H54 (cell line): ENCODE measurements around the gene VEGFB.
A peak's percentile ranks its signal among the peaks of the same experiment; 100 is the strongest.

Experiments
- DNase-seq: peaks from one replicate; pipeline ENCODE4 v3.0.0; 2011; ENCODE audit warnings: low spot score, mixed read lengths; ENCODE audit not compliant: insufficient read length
- FAIRE-seq: peaks from 3 replicates; lab custom pipeline; 2011; peaks lifted over from hg19 to GRCh38; lab: Jason Lieb, UNC
- POLR2A ChIP-seq: IDR thresholded peaks from 2 replicates; pipeline ENCODE4 v1.6.1; 2011; ENCODE audit warnings: low read depth, mild to moderate bottlenecking, low read length

Gene VEGFB

GRCh38 chr11:64220798-64221197, 13.6 kb upstream of the VEGFB start:
- DNase-seq (no peak), FAIRE-seq (no peak)
- TF ChIP-seq POLR2A, result no peak

DNA sequence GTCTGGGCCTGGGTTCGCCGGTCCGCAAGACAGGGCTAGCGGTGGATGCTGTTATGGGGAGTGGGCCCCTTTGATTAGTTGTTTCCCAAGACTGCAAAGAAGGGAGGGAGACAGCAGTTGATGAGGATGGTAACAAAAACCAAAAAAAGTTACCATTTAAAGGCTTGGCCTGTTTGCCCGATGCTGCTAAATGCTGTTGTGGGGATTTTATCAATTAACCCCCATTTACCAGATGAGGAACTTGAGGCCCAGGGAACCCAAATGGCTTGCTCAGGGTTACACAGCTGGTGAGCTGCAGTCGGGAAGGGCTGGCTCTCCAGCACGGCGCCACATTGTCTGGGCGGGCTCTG, 11.8 kb upstream of the VEGFB start:
- no peak for TF ChIP-seq POLR2A
- DNase-seq (no peak), FAIRE-seq (no peak)

GRCh38 chr11:64223001-64223651, 11.3 kb upstream of the VEGFB start:
- TF ChIP-seq POLR2A, result no peak
- FAIRE-seq, result no peak
- DNase-seq, result no peak

DNA sequence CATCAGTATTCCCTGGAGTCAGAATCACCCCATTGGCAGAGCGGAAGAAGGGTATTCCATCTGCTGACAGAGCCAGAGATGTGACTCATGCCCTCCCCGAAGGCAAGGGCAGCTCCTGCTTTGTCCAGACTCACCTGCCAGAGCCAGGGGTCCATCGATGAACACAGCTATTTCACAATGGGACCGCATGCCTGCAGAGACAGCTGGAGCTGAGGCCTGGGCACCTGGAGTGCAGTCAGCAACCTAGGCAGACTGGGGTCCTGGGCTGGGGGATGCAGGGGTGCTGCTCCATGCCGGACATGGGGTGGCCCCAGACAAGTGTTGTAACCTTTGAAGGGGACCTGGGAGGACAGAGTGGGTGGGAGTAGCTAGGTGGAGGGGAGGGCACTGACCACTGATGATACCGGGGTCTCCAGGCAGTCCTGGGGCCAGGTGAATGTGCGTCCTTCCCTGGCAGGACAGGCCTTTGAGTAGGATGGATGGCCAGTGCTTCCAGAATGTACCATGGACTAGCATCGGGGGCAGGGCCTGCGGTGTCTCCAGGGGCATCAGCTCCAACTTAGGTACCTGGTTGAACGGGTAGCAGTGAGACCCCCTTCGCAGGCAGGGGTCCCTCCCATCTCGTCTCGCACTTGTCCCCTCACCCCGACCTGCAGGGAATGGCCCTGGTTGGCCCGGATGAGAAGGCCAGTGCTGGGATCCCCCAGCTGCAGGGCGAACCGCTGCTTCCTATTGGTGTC, 10.1 kb upstream of the VEGFB start:
- FAIRE-seq (no peak), DNase-seq (peak; percentile 77)
- TF ChIP-seq POLR2A, result no peak

GRCh38 chr11:64224891-64225607, 9.3 kb upstream of the VEGFB start:
- no peak for FAIRE-seq
- DNase-seq, result no peak
- no peak for TF ChIP-seq POLR2A

DNA sequence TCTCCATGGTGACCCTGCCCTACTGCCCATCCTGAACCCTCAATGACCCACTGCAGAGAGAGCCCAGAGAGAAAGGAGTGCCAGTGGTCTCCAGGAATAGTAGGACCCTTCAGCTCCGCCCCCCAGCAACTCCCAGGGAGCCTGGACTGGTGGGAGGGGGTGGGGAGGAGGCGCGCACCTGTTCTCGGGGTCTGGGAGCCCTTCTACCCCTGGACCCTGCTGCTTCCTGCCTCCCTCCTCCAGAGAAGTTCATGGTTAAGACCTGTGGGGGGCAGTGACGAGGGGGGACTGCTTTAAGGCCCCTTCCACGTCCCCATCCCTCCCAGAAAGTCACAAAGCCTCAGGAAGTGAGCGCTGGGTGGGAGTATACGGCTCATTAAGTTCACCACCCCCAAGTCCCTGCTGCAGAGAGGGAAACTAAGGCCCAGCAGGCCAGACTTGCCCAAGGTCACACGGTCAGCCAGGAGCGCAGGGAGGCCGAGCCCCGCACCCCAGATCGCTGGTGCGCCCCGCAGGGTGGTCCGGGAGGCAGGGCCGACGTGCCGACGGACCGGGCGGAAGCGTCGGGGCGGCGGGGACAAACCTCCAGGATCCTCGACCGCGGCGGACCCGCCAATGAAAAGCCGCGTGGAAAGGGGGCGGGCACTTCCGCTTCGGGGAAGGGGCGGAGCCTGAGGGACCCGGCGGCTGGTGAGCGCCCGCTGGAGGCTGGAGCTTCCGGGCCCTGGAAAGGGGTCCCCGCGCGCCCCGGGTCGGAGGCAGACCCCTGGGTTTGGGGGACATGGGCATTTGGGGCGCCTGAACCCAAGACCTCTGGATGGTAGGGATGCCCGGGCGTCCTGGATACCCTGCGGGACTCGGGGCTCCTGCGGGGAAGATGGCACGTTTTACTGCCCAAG, 8.5 kb upstream of the VEGFB start, which contains the start of the genes NUDT22 and TRPT1:
NUDT22 (plus strand) TSS at position 667 of the 899 bp plus-strand sequence. CDS start 379 bp downstream, outside the sequence.
TRPT1 (minus strand) TSS at position 579 of the 899 bp plus-strand sequence; CDS start at position 253, 326 bp downstream.
- FAIRE-seq (no peak), DNase-seq (peak; percentile 78)
- peak; percentile 72; the same call in 1 of the 2 replicates for TF ChIP-seq POLR2A

DNA sequence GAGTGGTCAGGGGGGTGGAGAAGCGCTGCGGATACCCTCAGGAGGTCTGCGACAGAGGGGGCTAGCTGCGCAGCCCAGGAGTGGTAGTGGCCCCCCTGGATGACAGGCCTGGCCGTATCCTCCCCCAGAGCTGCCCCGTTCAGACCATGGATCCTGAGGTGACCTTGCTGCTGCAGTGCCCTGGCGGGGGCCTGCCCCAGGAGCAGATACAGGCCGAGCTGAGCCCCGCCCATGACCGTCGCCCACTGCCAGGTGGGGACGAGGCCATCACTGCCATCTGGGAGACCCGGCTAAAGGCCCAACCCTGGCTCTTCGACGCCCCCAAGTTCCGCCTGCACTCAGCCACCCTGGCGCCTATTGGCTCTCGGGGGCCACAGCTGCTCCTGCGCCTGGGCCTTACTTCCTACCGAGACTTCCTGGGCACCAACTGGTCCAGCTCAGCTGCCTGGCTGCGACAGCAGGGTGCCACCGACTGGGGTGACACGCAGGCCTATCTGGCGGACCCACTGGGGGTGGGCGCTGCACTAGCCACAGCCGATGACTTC, 7.8 kb upstream of the VEGFB start:
- no peak for FAIRE-seq

DNA sequence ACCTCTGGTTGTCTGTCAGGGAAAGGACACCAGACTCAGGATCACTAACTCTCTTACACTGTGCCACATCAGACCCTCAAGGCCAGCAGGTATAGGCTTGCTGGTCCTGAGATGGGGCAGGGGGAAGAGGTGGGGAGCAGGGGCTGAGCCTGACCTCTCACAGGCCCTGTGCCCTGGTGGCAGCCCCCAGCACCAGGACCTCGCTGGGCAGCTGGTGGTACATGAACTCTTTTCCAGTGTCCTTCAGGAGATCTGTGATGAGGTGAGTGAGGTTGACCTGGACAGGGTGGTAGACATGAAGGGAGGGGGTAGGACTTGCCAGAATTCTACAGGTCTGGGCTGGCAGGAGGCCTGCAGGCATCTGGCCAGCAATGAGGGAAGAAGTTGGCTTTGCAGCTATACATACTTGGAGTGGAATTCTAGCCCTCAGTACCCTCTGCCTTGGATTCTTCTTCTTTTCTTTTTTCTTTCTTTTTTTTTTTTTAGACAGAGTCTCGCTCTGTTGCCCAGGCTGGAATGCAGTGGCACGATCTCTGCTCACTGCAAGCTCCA, 6.9 kb upstream of the VEGFB start:
- no peak for TF ChIP-seq POLR2A
- FAIRE-seq (no peak), DNase-seq (no peak)

More for the DNA sequence above, 7.8 kb upstream of the VEGFB start:
- DNase-seq, result no peak
- no peak for TF ChIP-seq POLR2A

DNA sequence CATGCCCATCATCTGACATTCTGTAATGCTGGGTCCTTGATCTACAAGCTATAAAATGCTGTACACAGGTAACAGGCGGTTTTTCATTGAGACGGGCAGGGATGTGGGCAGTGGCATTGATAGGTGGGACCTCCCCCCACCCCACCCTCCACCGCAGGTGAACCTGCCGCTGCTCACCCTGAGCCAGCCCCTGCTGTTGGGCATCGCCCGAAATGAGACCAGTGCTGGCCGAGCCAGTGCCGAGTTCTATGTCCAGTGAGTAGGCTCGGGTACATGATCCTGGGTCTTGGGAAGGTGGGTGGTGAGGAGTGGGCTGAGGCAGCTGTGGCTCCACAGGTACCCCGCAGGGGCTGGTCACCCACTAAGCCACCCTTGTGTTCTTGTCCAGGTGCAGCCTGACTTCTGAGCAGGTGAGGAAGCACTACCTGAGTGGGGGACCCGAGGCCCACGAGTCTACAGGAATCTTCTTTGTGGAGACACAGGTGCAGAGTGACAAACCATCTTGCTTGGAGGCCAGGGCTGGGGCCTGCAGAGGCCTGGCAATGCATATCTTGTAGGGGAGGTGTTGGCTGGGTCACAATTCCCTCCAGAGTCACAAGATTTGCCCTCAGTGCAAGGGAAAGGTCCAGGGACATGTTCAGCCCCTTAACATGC, 5.2 kb upstream of the VEGFB start:
- no peak for TF ChIP-seq POLR2A

GRCh38 chr11:64229744-64230170, 4.6 kb upstream of the VEGFB start:
- TF ChIP-seq POLR2A, result no peak
- FAIRE-seq (no peak), DNase-seq (no peak)

More for the DNA sequence above, 5.2 kb upstream of the VEGFB start:
- DNase-seq (no peak), FAIRE-seq (no peak)

GRCh38 chr11:64230171-64230984, 4.0 kb upstream of the VEGFB start, which contains the start of gene DNAJC4:
Gene DNAJC4, plus strand, starts transcription at chr11:64230548. Its CDS starts 307 bp downstream, at chr11:64230855.
- DNase-seq, result peak; percentile 79

DNA sequence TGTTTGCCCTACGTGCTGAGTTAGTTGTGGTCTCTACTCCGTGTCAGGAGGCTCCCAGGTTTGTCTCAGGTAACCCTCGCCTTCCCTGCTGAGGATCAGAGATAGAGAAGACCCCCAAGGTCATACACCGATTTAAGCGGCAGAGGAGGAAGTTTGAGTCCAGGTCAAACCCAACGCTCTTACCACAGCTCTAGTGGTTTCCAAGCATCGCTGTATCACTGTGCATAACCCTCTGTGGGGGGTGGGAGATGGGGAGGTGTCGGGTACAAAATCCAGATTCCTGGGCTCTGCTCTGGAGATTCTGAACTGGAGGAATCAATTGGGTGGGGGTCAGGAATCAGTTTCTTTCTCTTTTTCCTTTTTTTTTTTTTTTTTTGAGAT, 3.4 kb upstream of the VEGFB start:
- FAIRE-seq (no peak), DNase-seq (no peak)
- TF ChIP-seq POLR2A, result peak; percentile 6; the same call in 1 of the 2 replicates

More at GRCh38 chr11:64230171-64230984, 4.0 kb upstream of the VEGFB start, which contains the start of gene DNAJC4:
- FAIRE-seq, result no peak
- TF ChIP-seq POLR2A, result peak; percentile 31
